Gastroesophageal sphincter (tissue), 4 donors: ENCODE data around the gene TANGO6. TPM values are rescaled to one million over a fixed set of nuclear protein-coding genes. Genes with fewer than 3 reads are reported as not detected.

Source experiments
- ATAC-seq: fragments of 150-250 bp; one replicate; pipeline ENCODE4 v1.9.1; 2016; ENCODE audit warnings: mild to moderate bottlenecking, moderate library complexity
- H3K27ac ChIP-seq, 4 donors: fragments of 200-600 bp; sonication (generic) in 3 of 4; 1 replicate in 3 of 4; 2 replicates in 1 of 4; pipeline ENCODE4 v1.5.1; 2016 to 2019
- H3K27me3 ChIP-seq: fragments of 200-600 bp; sonication (generic); one replicate; pipeline ENCODE4 v1.5.1; 2019
- H3K36me3 ChIP-seq, 2 donors: fragments of 200-600 bp; sonication (generic); one replicate each; pipeline ENCODE4 v1.5.1; 2019; ENCODE audit warnings: control low read depth in 1 of 2
- H3K4me1 ChIP-seq, 3 donors: fragments of 200-600 bp; sonication (generic); 1 replicate in 2 of 3; 2 replicates in 1 of 3; pipeline ENCODE4 v1.5.1; 2016 to 2019; ENCODE audit warnings: control low read depth in 2 of 3
- H3K4me3 ChIP-seq, 2 donors: fragments of 200-600 bp; sonication (generic); one replicate each; pipeline ENCODE4 v1.5.1; 2019; ENCODE audit warnings: mild to moderate bottlenecking in 1 of 2, moderate library complexity in 1 of 2
- H3K9me3 ChIP-seq, 3 donors: fragments of 200-600 bp; sonication (generic); one replicate each; pipeline ENCODE4 v1.5.1; 2017 to 2019; ENCODE audit warnings: control low read depth in 2 of 3
- CTCF ChIP-seq, 4 experiments: fragments of 200-600 bp in 2 of 4; fragments of 450-650 bp in 2 of 4; sonication (generic) in 1 of 4; IDR thresholded peaks; one replicate each; pipeline ENCODE4 v1.5.1; 2017 to 2019; ENCODE audit warnings: antibody characterized with exemption in 4 of 4, mild to moderate bottlenecking in 2 of 4, moderate library complexity in 2 of 4
- EP300 ChIP-seq: sonication (generic); formaldehyde crosslinking; IDR thresholded peaks from one replicate; pipeline ENCODE4 v1.6.1; 2017; ENCODE audit warnings: antibody characterized with exemption, mild to moderate bottlenecking
- POLR2A ChIP-seq, 2 donors: fragments of 450-650 bp; IDR thresholded peaks; one replicate each; pipeline ENCODE4 v1.6.1; 2017; ENCODE audit warnings: antibody characterized with exemption in 2 of 2, mild to moderate bottlenecking in 2 of 2, moderate library complexity in 1 of 2
- POLR2AphosphoS5 ChIP-seq: sonication (generic); formaldehyde crosslinking; IDR thresholded peaks from one replicate; pipeline ENCODE4 v1.6.1; 2017; ENCODE audit warnings: antibody characterized with exemption
- WGBS, 2 donors: methylation state at CpG; one replicate each; pipeline ENCODE4 v1.1.5; 2018; ENCODE audit warnings: low coverage in 1 of 2; 5-methylcytosine and 5-hydroxymethylcytosine counted together
- total RNA-seq, 4 donors: library from RNA; depleted of rRNA; stranded (reverse); fragments of >200 nt; gene quantifications; one replicate each; pipeline ENCODE4 v1.1.0, GENCODE V29; 2016

TANGO6 gene
- total RNA-seq, 4 donors from 2014 or later, result 19.5 to 29.7 (median 21.0) TPM

- Histone ChIP-seq H3K27ac (no peak overlapping the region), H3K36me3 (peaks cover 0 to 56% of the 10 kb centered on the region in 2 donors), H3K4me3 (no peak overlapping the region), H3K4me1 (no peaks in the 10 kb centered on the region), H3K9me3 (no peaks in the 10 kb centered on the region), H3K27me3 (no peaks in the 10 kb centered on the region)
- no peak for ATAC-seq
- 83 to 91% methylated on average over 7 to 12 of the region's 15 CpGs for WGBS, 2 donors
- TF ChIP-seq POLR2A (IDR thresholded peaks at IDR 0.05) (no peak), POLR2AphosphoS5 (no peak), CTCF (IDR thresholded peaks at IDR 0.05) (no peak), EP300 (no peak)
Measured at GRCh38 chr16:68860978-68861892, 17.9 kb downstream of the TANGO6 start.

- WGBS, 2 donors, result 90 to 93% methylated on average over 5 to 6 of the region's 6 CpGs
- H3K27ac ChIP-seq, result no peak overlapping the region
- peaks cover 0 to 80% of the 10 kb centered on the region in 2 donors for H3K36me3 ChIP-seq
- ATAC-seq, result no peak
- H3K9me3 ChIP-seq, result no peaks in the 10 kb centered on the region
- H3K4me3 ChIP-seq, result no peak overlapping the region
- TF ChIP-seq POLR2AphosphoS5 (no peak), POLR2A (IDR thresholded peaks at IDR 0.05) (no peak), CTCF (IDR thresholded peaks at IDR 0.05) (no peak), EP300 (no peak)
- no peaks in the 10 kb centered on the region for H3K27me3 ChIP-seq
- H3K4me1 ChIP-seq, result no peaks in the 10 kb centered on the region
Measured at GRCh38 chr16:68866933-68867332, 23.6 kb downstream of the TANGO6 start.

DNA sequence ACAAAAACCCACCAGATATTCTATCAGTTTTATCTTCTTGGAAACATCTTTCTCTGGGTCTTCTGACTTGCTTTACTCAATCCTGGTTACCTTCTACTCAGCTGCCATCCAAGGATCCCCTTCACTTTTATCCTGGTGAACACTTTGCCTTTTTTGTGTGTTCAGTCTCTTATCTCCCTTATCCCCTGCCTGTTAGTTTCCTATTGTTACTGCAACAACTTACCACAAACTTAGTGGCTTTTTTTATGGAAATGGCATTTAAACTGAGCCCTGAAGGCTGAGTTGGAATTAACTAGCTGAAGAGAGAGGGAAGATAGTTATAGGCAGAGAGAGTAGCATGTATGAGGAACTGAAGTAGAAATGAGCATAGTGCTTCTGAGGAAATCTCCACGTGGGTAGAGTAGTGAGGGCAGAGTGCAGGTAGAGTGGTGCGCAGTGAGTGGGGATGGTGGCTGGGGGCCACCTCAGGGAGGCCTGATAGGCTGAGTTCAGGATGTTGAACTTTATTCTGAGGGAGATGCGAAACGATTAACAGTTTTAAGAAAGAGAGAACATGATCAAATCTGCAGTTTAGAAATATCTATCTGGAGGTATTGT lies 26.3 kb downstream of the TANGO6 start:
- Histone ChIP-seq H3K4me1 (no peaks in the 10 kb centered on the region), H3K9me3 (no peaks in the 10 kb centered on the region), H3K27ac (no peak overlapping the region), H3K4me3 (no peak overlapping the region), H3K36me3 (peaks cover 0 to 83% of the 10 kb centered on the region in 2 donors), H3K27me3 (no peaks in the 10 kb centered on the region)
- ATAC-seq, result no peak
- WGBS, 2 donors, result 74 to 100% methylated on average over 3 to 4 of the region's 4 CpGs
- TF ChIP-seq POLR2A (IDR thresholded peaks at IDR 0.05) (no peak), EP300 (no peak), POLR2AphosphoS5 (no peak), CTCF (IDR thresholded peaks at IDR 0.05) (no peak)

DNA sequence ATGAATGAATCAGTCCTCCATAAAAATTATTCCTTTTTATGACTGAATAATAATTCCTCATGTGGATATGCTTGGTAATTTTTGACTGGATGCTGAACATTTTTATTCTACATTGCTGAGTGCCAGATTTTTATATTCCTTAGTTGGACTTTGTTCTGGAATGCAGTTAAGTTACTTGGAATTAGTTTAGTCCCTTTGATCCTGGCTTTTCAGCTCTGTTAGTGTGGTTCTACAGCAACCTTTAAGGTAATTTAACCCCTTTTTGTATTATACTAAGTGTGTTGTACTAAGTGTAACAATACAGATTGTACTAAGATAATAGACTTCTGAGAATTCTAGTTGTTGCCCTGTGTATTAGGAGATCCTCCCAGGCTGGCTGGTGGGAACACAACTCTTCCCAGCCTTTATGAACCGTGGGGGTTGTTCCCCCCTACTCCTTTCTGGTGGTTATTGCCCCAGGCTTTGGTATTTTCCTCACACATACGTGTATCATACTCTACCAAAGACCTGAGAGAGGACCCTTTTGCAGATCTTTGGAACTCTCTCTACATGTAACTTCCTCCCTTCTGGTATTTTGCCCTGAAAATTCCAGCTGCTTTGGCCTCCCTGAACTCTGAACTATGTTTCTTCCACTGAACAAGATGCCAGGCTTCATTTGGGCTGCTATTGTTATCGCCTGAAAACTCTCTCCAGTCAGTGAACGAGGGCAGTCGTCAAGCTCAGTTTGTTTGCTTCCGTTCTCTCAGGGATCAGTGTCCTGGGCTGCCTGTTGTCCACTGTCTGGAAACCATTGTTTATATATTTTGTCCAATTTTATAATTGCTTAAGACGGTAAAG lies 30.5 kb downstream of the TANGO6 start:
- H3K36me3 ChIP-seq, result peaks cover 0 to 97% of the 10 kb centered on the region in 2 donors
- no peaks in the 10 kb centered on the region for H3K27me3 ChIP-seq
- H3K9me3 ChIP-seq, result no peaks in the 10 kb centered on the region
- no peak overlapping the region for H3K4me3 ChIP-seq
- WGBS, 2 donors, result 78 to 86% methylated on average over 6 to 7 of the region's 7 CpGs
- ATAC-seq, result no peak
- TF ChIP-seq POLR2A (IDR thresholded peaks at IDR 0.05), result no peak
- TF ChIP-seq POLR2AphosphoS5, result no peak
- TF ChIP-seq EP300, result no peak
- no peak for TF ChIP-seq CTCF (IDR thresholded peaks at IDR 0.05)
- no peak overlapping the region for H3K27ac ChIP-seq
- H3K4me1 ChIP-seq, result no peaks in the 10 kb centered on the region
